Activated T-cell treated with anti-CD3 and anti-CD28 coated beads, Interleukin-2, amount 50 U/mL, for 48 hours (primary cell): ENCODE results near the gene KLHL5.
"Not testable (repeated sequence)": the region's sequence is repeated elsewhere in the genome, so short reads cannot be mapped to it uniquely, and the experiment has no call there.

Experiments used
- DNase-seq, 2 experiments: peaks; one replicate each; pipeline ENCODE4 v3.0.0-alpha.2; 2020

Gene KLHL5

DNA sequence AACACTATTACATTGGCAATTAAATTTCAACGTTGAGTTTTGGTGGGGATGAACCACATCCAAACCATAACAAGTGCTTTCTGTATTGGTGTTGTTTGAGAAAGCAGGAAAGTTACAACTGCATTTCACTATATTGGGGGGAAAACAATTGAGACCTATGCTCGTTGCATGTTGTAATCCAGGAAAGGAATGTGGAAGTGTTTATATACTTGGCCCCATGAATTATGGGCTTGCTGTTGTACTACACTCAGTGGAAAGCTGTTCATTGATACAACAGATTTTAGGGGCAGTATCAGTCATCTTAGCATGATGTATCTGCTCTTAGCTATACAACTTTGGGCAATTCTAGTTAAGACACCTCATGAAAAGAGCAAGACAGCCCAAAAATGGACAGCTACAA, 52.4 kb downstream of the KLHL5 start:
- no peak for DNase-seq

GRCh38 chr4:39118034-39118658, 56.1 kb downstream of the KLHL5 start:
- DNase-seq = no peak

- DNase-seq = no peak
These were observed 58.4 kb downstream of the KLHL5 start for GRCh38 chr4:39120418-39120817.

GRCh38 chr4:39124885-39125599, 63.0 kb downstream of the KLHL5 start:
- no peak for DNase-seq

DNA sequence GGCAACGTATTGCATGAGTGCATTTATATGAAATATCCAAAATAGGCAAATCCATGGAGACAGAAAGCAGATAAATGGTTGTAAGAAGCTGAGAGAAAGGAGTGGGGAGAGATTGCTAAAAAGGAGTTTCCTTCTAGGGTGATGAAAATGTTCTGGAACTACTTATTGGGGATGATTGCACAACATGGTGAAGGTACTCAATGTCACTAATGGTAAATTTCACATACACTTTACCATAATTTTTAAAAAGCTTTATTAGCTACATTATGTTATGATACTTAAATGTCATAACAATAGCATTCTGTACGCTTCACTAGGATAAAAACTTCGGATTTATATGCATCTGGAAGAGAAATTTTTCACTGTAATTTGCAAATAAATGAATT, 63.6 kb downstream of the KLHL5 start:
- no peak for DNase-seq

DNA sequence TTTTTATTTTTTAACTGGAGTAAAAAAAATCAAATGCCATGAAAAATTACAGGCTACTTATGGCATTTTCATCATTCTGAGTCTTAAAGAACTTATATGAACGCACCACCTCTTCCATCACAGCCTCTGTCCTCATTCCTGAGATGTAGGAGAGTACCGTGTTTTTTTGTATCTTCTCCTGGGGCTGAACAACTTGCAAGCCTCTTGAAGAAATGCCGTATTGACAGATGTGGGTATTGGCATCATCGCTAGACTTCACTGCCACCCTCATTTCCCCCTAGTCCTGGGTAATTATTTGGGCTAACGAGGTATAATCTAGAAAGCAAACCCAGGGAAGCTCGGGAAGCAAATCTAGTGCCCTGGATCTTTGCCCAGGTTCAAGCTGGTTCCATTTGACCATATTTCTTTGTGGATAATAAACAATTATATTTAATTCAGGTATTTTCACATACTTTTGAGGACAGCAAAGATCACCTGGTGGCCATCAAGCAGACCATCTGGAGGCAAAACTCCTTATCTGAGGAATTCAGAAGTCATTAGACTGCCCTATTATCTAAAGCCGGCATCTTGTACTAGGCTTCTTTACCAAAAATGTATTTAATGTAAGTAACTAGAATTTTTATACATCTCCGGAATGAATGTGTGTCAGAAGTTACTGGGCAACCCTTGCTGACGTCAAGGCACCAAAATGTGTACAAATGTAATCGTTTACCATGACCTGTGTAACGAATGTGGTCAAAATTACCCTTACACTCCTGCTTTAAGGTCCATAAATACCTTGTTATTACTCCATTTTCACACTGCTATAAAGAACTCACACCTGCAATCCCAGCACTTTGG, 64.4 kb downstream of the KLHL5 start:
- DNase-seq = no peak

- DNase-seq = no peak
These were observed 71.6 kb downstream of the KLHL5 start for GRCh38 chr4:39133623-39134022.

- no peak for DNase-seq
These were observed 72.8 kb downstream of the KLHL5 start for GRCh38 chr4:39134683-39135306.

GRCh38 chr4:39138227-39138626, 76.2 kb downstream of the KLHL5 start:
- not testable (repeated sequence) for DNase-seq

GRCh38 chr4:39146211-39146610, 84.2 kb downstream of the KLHL5 start:
- no peak for DNase-seq

GRCh38 chr4:39154009-39154408, 92.0 kb downstream of the KLHL5 start:
- DNase-seq = no peak

- DNase-seq = no peak
These were observed 95.5 kb downstream of the KLHL5 start for GRCh38 chr4:39157520-39157919.

- no peak for DNase-seq
These were observed 104.1 kb downstream of the KLHL5 start for GRCh38 chr4:39166177-39166576.

DNA sequence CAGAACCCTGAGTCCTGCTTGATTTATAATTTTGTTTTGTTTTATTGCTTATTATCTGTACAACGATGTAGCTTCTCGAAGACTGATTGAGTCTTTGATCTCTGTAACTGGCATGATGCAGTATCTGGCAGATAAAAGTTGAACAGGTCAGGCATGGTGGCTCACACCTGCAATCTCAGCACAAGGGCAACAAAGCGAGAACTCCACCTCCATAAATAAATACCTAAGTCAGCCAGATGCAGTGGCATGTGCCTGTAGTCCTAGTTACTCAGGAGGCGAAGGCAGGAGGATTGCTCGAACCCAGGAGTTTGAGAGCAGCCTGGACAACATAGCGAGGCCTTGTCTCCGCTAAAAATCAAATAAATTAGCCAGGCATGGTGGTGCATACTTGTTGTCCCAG, 104.6 kb downstream of the KLHL5 start:
- DNase-seq = no peak

- DNase-seq = no peak
These were observed 107.4 kb downstream of the KLHL5 start for GRCh38 chr4:39169426-39169825.

DNA sequence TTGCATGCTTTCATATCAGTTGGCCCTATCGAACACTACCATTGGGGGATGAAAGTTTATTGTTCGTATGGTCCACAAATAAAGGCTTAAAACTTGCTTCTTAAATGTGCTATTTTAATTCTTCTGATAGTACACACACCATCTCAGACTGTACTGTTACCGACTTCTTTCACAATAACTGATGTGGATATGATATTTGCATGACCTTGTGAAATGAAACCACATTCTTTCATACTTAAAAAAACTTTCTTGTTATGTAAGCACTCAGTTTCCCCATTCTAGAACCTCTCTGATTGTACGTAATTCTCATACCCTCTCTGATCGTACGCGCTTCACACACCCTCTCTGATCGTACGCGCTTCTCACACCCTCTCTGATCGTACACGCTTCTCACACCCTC, 108.3 kb downstream of the KLHL5 start:
- DNase-seq = no peak
